Suppressor macrophage (primary cell): Measurements from ENCODE around the gene DHX40.

ENCODE experiments used
- DNase-seq, 4 experiments: peaks; one replicate each; pipeline ENCODE4 v3.0.0-alpha.2; 2020 to 2022

Gene DHX40

DNA sequence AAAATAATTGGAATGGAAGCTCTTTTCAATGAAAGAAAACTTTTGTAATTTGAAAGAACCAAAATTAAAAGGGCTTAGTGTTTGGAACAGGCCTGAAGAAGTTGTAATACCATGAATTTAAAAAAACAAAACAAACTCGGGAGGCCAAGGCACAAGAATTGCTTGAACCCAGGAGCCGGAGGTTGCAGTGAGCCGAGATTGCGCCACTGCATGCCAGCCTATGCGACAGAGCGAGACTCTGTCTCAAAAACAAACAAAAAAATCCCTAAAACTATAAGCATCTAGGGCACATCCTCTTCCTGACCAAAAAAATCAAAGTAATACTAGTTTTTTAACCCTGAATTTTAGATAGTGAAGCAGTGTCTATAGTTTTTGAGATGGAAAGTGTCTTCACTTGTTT is 67.0 kb downstream of the DHX40 start:
- no peak for DNase-seq

DNA sequence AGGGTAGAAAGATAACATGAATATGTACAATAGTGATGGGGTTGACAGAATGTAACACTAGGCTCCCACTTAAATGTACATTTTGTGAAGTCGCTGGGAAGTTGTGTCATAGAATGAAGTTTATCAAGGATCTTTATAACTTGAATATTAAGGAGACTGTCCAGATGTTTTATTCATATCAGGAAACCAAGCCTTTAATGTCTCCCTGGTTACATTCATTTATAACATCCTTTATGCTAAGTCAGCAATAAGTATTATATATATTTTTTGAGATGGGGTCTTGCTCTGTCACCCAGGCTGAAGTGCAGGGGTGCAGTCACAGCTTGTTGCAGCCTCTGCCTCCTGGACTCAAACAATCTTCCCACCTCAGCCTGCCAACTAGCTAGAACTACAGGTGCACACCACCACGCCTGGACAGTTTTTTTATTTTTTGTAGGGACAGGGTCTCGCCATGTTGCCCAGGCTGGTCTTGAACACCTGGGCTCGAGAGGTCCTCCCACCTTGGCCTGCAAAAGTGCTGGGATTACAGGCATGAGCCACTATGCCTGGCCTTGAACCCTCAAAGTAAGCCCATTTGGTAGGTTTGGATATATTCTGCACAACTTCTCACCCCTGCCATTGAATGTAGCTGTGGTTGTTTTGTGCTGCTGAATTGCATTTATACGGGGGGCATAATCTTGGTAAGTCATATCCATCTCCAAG is 68.4 kb downstream of the DHX40 start:
- no peak for DNase-seq

DNA sequence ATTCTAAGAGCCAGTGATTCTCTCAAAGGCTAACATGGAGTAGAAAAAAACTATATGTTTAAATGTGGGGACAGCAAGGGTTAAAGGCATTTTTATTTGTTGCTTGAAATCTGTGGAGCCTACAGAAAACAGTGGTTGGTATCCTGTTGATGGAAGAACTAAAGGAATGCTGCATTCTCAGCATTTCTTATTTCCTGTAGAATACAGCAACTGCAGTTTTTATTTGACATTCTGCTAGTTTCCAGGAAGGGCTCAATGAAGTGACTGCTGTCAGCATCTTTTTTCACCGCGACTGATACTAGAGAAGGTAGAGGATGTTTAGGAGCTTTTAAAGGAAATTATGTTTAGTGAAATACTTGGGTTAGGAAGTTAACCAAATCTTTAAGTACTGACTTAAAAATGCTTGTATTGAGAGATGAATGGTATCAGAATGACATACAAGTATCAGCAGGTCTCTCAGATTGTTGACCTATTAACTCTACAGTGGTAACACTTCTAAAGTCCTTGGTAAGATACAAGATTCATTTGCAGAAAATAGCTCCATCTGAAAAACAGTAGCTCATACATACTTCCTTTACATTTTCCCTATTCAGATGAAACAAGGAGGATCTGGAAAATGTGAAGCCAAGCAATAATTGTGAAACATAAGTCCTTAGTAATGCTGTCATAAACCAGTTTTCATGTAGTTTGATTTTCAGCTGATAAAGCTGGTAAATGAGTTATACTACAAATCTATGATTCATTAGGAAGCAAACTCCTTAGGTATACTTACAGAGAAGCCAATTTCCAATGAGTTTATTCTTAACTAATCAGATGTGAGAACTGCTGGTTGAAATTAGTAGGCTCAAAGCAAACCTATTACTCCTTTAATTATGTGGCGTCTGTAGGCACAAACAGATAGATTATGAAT is 69.5 kb downstream of the DHX40 start:
- peak; percentile 27 to 76 (median 52) for DNase-seq

DNA sequence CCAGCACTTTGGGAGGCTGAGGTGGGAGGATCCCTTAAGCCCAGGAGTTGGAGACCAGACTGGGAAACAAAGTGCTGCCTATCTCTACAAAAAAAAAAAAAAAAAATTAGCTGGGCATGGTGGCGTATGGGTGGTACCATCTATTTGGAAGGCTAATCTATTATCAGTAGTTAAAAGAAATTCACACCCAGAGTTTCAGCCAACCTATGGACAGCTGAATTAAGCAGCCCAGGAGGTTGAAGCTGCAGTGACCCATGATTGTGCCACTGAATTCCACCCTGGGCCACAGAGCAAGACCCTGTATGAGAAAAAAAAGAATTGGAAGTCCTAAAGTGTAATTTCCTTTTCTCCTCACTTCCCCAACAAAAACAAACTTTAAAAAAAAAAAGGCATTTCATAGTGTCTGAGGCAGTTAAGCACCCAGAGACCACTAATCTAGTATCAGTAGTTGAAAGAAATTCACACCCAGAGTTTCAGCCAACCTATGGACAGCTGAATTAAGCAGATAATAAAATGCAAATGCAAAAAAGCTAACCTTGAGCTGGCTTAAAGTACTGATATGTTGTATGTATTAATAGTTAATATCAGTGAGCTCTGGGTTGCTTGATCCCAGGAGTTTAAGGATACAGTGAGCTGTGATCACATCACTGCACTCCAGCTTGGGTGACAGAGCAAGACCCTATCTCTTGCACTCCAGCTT is 72.4 kb downstream of the DHX40 start:
- no peak for DNase-seq

DNA sequence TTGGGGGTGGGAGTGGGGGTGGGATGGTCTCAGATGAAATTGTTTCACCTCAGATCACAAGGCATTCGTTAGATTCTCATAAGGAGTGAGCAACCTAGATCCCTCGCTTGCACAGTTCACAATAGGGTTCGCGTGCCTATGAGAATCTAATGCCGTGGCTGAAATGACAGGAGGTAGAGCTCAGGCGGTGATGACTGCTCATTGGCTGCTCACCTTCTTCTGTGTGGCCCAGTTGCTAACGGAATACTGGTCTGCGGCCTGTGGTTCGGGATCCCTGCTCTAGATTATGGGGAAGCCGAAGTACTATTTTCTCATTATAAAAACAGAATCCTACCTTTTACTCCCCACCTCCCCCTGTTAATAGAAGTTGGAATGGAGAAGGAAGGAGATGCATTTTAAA is 73.1 kb downstream of the DHX40 start:
- DNase-seq = no peak

DNA sequence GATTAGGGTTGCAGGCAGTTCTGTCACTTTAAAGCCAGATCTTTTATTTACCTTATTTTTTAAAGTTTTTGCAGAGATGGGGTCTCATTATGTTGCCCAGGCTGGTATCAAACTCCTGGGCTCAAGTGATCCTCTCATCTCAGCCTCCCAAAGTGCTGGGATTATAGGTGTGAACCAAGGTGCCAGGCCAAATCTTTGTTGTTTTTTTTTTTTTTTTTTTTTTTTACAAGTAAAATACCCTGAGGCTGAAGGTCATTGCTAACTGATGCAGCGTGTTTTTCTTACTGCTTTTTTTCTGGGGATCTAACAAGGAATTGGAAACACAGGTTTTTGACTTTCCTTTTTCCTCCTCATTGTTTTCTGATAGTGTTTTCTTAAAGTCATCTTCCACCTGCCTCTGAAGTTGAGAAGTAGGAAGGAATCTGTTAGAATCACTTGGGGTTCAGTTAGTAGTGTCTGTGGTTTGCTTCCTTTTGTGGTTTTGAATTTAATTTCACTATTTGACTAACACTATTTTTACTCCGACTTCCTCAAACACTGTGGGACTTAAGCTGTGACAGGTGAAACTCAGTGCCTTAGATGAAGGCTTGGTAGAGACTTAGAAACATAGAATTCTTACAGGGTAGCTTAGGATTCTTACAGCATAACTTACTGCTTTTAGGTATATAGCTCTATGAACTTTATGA is 76.5 kb downstream of the DHX40 start:
- DNase-seq = peak in 2 of 4 experiments; percentile 37 to 46

DNA sequence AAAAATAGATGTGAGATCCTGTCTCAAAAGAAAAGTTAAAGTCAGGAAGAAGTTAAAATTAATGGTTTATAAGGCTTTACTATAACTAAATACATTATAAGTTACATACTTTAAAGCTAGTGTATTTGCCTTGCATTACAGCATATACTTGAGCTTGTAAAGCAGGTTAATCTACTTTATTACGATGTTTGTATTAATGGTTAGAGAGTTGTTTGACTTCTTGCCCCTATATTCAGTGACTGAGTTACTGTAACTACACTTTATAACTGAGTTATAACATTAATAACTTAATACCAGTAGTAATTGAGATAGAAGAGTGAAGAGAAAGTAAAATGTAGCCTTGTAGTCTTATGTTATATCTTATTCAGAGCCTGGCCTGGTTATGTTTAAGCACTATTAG is 77.2 kb downstream of the DHX40 start:
- DNase-seq = no peak

DNA sequence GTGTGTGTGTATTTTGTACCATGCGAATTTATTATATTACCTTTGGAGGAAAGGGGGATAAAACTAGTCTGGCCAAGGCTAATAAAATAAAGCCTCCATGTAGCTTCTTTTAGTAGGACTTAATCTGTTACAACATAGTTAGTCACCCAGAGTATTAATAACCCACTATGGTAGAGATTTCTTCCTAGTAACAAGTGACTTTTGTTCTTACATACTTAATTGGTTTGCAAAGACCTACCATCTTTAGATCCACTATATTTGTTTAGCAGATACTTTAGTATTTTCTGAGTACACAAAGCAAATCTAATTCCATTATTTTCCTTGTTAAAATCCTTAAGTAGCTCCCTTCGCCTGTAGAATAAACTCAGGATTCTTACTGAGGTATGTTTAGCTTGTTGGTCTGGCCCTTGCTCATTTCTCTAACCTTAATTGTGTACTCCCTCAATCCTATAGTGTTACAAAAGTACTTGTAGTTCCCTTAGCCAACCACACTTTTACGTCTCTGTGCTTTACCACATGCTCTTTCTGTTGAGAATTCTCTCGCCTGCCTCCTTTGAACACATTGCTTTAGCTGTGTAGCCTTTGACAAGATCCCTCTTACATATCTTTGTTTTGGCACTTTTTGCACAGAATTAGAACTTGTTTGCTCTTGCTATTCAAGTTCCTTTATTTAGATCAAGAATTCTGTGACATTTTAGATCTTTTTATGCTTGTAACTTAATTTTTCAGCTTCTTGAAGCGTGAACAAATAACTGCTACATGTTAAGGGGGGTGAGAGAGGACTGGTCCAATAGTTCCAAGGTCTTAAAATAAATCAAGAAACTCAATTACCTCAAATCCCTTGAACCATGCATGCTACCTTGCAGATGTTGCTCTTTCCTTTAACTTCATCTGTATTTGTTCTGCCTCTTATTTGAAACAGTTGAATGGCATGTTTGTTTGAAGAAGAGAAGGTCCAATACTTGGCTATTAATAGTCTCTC is 78.0 kb downstream of the DHX40 start:
- peak in 2 of 4 experiments; percentile 35 to 61 for DNase-seq

DNA sequence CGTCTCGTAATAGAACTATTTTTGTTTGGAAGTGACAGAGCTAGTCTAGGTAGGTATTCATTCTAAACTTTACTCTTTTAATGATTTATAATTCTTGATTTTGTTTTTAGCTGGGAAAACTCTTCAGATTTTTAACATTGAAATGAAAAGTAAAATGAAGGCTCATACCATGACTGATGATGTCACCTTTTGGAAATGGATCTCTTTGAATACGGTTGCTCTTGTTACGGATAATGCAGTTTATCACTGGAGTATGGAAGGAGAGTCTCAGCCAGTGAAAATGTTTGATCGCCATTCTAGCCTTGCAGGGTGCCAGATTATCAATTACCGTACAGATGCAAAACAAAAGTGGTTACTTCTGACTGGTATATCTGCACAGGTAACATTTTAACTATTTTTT is 81.9 kb downstream of the DHX40 start:
- no peak for DNase-seq

DNA sequence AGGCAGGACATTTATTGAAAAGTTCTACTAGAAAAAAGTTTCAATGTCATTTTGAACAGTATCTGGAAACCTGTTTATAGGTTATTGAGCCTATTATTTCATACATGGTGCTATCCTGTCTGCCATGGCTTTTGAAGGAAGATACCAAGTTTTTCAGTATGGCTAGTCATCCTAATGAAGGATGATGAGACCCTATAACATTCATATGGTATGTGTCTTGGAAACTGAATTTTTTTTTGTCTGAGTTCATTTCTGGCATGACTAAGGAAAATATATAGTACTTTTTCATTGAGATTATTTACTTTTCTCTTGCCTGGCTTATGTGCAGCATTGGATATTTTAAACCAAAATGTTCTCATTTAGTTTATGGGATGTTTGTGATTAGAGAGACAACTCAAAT is 84.5 kb downstream of the DHX40 start:
- no peak for DNase-seq

DNA sequence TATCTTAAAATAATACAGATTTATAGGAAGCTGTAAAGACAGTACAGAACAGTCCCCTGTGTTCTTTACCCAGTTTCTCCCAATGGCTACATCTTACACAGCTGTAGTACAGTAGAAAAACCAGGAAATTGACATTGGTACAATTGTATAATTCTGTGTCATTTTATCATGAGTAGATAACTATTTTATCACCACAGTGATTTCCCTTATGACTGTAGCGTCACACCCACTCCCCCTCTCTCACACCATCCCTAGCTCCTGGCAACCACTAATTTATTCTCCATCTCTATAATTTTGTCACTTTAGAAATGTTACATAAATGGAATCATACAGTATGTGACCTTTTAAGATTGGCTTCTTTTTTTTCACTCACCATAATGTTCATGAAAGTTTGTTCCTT is 85.2 kb downstream of the DHX40 start:
- no peak for DNase-seq

DNA sequence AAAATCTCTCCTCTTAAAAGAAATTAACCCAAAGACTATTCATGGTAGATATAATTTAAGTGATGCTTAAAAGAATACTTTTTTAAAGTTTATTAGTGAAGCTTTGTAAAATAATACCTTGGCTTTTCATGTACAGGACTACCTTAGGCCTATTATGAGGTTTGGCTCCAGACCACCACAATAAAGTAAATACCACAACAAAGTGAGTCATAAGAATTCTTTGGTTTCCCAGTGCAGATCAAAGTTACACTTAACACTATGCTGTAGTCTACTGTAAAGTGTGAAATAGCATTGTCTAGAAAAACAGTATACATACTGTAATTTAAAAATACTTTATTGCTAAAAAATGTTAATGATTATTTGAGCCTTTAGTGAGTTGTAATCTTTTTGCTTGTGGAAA is 85.9 kb downstream of the DHX40 start:
- DNase-seq = no peak

DNA sequence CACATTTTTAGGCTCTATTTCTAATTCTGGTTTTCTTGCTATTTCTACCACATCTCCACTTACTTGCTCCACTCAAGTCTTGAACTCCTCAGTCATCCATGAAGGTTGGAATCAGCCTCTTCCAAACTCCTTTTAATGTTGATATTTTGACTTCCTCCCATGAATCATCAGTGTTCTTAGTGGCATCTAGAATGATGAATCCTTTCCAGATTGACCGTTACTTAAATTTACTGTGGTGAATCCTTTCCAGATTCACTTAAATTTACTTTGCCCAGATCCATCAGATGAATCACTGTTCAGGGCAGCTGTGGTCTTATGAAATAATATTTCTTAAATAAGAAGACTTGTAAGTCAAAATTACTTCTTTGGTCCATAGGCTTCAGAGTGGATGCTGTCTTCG is 86.7 kb downstream of the DHX40 start:
- DNase-seq = peak in 1 of 4 experiments; percentile 18

DNA sequence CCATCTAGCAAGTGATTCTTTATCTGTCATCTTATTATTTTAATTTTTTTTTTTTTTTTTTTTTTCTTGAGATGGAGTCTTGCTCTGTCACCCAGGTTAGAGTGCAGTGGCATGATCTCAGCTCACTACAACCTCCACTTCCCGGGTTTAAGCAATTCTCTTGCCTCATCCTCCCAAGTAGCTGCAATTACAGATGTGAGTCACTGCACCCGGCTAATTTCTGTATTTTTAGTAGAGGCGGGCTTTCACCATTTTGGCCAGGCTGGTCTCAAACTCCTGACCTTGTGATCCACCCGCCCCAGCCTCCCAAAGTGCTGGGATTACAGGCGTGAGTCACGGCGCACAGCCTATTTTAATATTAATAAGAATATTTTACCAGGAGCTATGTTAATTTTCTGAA is 91.2 kb downstream of the DHX40 start:
- peak; percentile 75 to 88 (median 81) for DNase-seq
